Common myeloid progenitor, CD34-positive (primary cell): ENCODE measurements around the gene PNLIPRP2. TPM values are rescaled to one million over a fixed set of nuclear protein-coding genes. Genes with fewer than 3 reads are reported as not detected.

Experiments
- CTCF ChIA-PET: fragments of 350-600 bp; sonication (Branson Sonifier 250); formaldehyde crosslinking; loops from one replicate; lab custom pipeline; 2021; ENCODE audit warnings: antibody characterized with exemption; lab: Charles Lee
- POLR2A ChIA-PET: fragments of 350-600 bp; sonication (Branson Sonifier 250); formaldehyde crosslinking; loops from one replicate; lab custom pipeline; 2021; ENCODE audit warnings: antibody characterized with exemption; lab: Charles Lee
- DNase-seq, 3 donors: peaks; one replicate each; pipeline versions ENCODE4 v3.0.0 to v3.0.0-alpha.2; 2013
- H3K27ac ChIP-seq, 2 experiments: 1 replicate in 1 of 2; 2 replicates in 1 of 2; pipeline ENCODE4 v1.7.0; 2013; ENCODE audit warnings: inconsistent platforms in 2 of 2, low read length in 2 of 2, mild to moderate bottlenecking in 2 of 2, low read depth in 1 of 2, moderate library complexity in 1 of 2; ENCODE audit not compliant: severe bottlenecking in 2 of 2, insufficient read depth in 1 of 2, poor library complexity in 1 of 2
- H3K27me3 ChIP-seq, 5 experiments: replicated peaks in 2 of 5; 1 replicate in 3 of 5; 2 replicates in 2 of 5; pipeline versions ENCODE4 v1.6.1 to v1.7.0; 2013; ENCODE audit warnings: low read length in 4 of 5, mild to moderate bottlenecking in 2 of 5, moderate library complexity in 2 of 5, inconsistent platforms in 1 of 5; ENCODE audit not compliant: insufficient read depth in 5 of 5, control insufficient read depth in 4 of 5
- H3K36me3 ChIP-seq, 4 experiments: 1 replicate in 2 of 4; 2 replicates in 2 of 4; pipeline versions ENCODE4 v1.6.1 to v1.7.0; 2013; ENCODE audit warnings: low read length in 3 of 4, control low read depth in 1 of 4, mild to moderate bottlenecking in 1 of 4; ENCODE audit not compliant: control insufficient read depth in 4 of 4, insufficient read depth in 4 of 4
- H3K4me1 ChIP-seq, 4 experiments: 1 replicate in 3 of 4; 2 replicates in 1 of 4; pipeline versions ENCODE4 v1.6.1 to v1.7.1; 2013; ENCODE audit warnings: low read length in 3 of 4, mild to moderate bottlenecking in 3 of 4, control low read depth in 1 of 4, inconsistent platforms in 1 of 4, moderate library complexity in 1 of 4; ENCODE audit not compliant: control insufficient read depth in 4 of 4, insufficient read depth in 4 of 4; ENCODE audit errors: control extremely low read depth in 1 of 4
- H3K4me3 ChIP-seq, 7 experiments: 1 replicate in 4 of 7; 2 replicates in 3 of 7; pipeline versions ENCODE4 v1.5.1 to v1.7.0; 2013; ENCODE audit warnings: mild to moderate bottlenecking in 7 of 7, low read length in 6 of 7, moderate library complexity in 6 of 7, inconsistent platforms in 2 of 7, low read depth in 2 of 7, control low read depth in 1 of 7; ENCODE audit not compliant: insufficient read depth in 4 of 7, control insufficient read depth in 1 of 7; ENCODE audit errors: extremely low read depth in 1 of 7
- H3K9me3 ChIP-seq, 5 experiments: 1 replicate in 4 of 5; 2 replicates in 1 of 5; pipeline versions ENCODE4 v1.6.1 to v1.7.1; 2013; ENCODE audit warnings: low read length in 4 of 5, mild to moderate bottlenecking in 2 of 5, inconsistent platforms in 1 of 5, low read depth in 1 of 5, moderate library complexity in 1 of 5; ENCODE audit not compliant: control insufficient read depth in 4 of 5, insufficient read depth in 2 of 5; ENCODE audit errors: control extremely low read depth in 1 of 5
- WGBS: methylation state at CpG from one replicate; pipeline ENCODE4 v1.1.5; 2013; ENCODE audit not compliant: insufficient coverage; 5-methylcytosine and 5-hydroxymethylcytosine counted together
- polyA plus RNA-seq: library from polyadenylated mRNA; unstranded; fragments of 120-200 nt; gene quantifications from one replicate; pipeline ENCODE4 v1.2.1, GENCODE V29; 2013

The PNLIPRP2 gene
- polyA plus RNA-seq = not detected

DNA sequence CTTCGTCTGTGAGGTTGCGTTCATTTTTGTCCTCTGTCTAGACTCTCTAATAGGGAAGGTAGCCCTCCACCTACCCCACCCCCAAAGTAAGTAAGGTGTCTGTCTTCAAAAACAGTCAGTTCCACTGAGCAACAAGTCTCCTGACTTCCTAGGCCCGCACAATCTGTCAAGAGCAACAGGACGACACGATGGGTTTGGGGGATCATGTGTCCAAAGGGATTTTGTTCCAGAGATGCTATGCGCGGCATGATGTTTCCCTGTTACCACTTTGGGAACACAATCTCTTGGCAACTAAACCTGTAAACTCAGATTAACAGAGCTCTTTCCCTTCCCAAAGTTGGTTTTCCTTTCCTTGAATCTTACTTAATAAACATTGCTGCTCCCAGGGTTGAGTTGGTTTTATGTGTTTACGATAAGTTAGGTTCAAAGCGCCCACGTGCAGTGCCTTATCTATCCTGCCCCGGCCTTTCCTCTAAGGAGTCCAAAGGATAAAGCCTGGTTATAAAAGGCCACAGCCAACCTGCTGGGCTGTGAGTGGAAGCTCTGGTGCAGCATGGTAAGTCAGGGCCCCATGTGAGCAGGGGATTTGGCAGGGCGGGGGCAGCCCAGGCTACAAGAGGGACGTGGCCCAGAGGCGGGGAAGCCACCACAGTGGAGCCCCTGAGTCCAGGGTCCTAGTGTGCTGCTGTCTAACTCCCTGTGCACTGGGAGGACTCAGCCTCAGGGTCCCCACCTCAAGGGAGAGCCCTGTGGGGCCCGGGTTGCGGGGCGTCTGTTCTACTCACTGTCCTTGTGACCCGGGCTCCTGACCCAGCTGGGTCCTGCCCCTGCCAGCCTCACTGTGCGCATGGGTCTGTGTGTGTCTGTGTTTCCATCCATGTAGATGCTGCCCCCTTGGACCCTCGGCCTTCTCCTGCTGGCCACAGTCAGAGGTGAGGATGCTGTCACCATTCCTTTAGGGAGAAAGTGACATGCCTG is at the start of gene PNLIPRP2:
Gene PNLIPRP2 (plus strand): TSS at position 531 of the 978 bp plus-strand sequence.
- WGBS = 97% methylated on average over 17 of the region's 20 CpGs
- no peaks in the 10 kb centered on the region for H3K9me3 ChIP-seq
- no peak within 1 kb of the TSS for H3K4me3 ChIP-seq
- peaks cover 0 to 8% (median 0%) of the 10 kb centered on the region in 5 experiments for H3K27me3 ChIP-seq
- H3K36me3 ChIP-seq = no peaks in the 10 kb centered on the region
- CTCF ChIA-PET = no interaction called here
- H3K4me1 ChIP-seq = no peaks in the 10 kb centered on the region
- H3K27ac ChIP-seq = no peak within 1 kb of the TSS
- no peak for DNase-seq
- POLR2A ChIA-PET = no interaction called here

DNA sequence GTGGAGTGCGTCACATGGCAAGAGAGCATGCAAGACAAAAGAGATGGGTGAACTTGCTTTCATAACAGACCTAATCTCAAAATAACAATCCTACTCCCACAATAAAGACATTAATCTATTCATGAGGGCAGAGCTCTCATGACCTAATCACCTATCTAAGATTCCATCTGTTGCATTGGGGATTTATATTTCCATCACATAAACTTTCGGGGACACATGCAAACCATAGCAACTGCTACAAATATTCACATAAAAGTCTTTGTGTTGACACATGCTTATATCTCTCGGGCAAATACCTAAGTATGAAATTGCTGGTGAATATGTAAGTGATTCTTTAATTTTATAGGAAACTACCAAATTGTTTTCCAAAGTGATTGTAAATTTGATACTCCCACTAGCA is 46.0 kb upstream of the PNLIPRP2 start:
- no peak for DNase-seq
- Histone ChIP-seq H3K27ac (no peak overlapping the region), H3K9me3 (no peaks in the 10 kb centered on the region), H3K27me3 (peaks cover 0 to 3% (median 0%) of the 10 kb centered on the region in 5 experiments), H3K4me3 (no peak overlapping the region), H3K36me3 (no peaks in the 10 kb centered on the region), H3K4me1 (no peaks in the 10 kb centered on the region)
- ChIA-PET CTCF (no interaction called here), POLR2A (no interaction called here)
- WGBS = 100% methylated on average over 1 of the region's 3 CpGs

DNA sequence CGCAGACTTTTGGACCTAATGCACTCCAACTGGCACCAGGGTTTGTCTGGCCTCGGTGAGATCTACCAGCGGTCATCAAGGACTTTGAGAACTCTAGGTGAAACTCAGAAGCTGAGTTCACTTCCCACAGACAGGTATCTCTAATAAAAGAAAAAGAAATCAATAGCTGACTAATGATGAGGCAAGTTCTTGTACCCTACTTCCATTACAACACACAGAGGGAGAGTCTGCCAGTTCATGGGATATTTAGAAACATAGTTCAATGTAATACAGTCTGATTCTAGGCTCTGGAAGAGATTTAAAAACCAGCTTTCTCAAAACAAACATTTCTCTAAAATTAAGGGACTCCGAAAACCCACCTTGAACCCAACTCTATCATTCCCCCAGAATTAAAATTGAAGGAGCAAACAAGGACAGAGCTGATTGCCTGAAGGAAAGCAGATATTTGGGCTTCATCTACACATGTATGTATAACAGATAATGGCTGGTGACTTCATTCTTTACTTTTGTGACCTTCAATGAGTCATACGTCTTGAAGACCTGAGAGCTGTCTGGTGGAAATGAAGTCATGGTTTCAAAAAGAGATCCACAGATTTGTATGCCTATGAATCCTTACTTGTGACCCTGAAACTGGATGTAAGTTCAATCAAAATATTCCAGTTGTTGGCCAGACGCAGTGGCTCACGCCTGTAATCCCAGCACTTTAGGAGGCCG is 32.7 kb upstream of the PNLIPRP2 start:
- Histone ChIP-seq H3K4me1 (no peaks in the 10 kb centered on the region), H3K4me3 (no peak overlapping the region), H3K27ac (no peak overlapping the region), H3K9me3 (no peaks in the 10 kb centered on the region), H3K27me3 (no peaks in the 10 kb centered on the region), H3K36me3 (no peaks in the 10 kb centered on the region)
- POLR2A ChIA-PET = no interaction called here
- DNase-seq = no peak
- WGBS = 95% methylated on average over 5 of the region's 8 CpGs
- CTCF ChIA-PET = no interaction called here

DNA sequence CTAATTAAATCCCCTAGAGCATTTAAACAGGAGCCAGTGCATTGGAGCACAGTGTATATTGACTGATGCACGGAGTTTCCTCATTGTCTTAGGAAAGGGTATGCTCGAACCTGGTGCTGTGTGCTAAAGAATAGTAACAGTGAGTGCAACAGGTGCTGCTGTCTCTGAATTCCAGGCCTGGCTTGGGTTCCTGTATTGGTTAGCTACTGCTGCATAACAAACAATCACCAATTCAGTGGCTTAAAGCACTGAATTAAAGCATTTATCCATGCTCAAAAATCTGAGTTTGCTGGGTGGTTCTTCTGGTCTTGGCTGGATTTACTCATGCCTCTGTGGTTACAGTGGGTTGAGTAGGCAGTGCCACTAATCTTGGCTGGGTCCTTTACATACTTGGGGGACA is 31.8 kb upstream of the PNLIPRP2 start:
- Histone ChIP-seq H3K9me3 (no peaks in the 10 kb centered on the region), H3K27ac (no peak overlapping the region), H3K27me3 (no peaks in the 10 kb centered on the region), H3K4me1 (no peaks in the 10 kb centered on the region), H3K36me3 (no peaks in the 10 kb centered on the region), H3K4me3 (no peak overlapping the region)
- DNase-seq = no peak
- WGBS = no CpG with 5 or more reads among the region's 2 CpGs
- ChIA-PET POLR2A (no interaction called here), CTCF (no interaction called here)

DNA sequence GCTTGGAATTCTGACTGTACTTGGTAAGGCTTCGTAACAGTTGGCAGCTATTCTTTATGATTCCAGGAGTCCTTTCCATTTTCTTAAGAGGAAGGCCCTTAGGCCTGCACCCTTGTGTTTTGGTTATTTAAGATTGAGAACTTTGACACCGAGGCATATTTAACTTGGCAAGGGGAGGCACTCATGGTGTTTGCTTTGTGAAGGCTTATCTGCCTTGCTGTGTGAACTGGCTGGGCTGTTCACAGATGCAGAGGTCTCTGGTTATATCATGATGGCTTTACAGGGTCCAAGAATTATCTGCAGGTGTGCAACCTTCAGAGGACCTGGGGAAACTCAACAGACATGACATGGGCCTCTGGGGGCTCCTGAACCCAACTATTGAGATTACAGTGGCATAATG is 30.8 kb upstream of the PNLIPRP2 start:
- Histone ChIP-seq H3K27ac (no peak overlapping the region), H3K27me3 (no peaks in the 10 kb centered on the region), H3K36me3 (no peaks in the 10 kb centered on the region), H3K9me3 (no peaks in the 10 kb centered on the region), H3K4me3 (no peak overlapping the region), H3K4me1 (no peaks in the 10 kb centered on the region)
- ChIA-PET CTCF (no interaction called here), POLR2A (interaction anchor here (0.5 kb wide), 1 partner anchor 345 kb away, joined by 5 read pairs; no protein-coding TSS in a partner anchor)
- no peak for DNase-seq
- WGBS = 100% methylated on average over 2 of the region's 2 CpGs

DNA sequence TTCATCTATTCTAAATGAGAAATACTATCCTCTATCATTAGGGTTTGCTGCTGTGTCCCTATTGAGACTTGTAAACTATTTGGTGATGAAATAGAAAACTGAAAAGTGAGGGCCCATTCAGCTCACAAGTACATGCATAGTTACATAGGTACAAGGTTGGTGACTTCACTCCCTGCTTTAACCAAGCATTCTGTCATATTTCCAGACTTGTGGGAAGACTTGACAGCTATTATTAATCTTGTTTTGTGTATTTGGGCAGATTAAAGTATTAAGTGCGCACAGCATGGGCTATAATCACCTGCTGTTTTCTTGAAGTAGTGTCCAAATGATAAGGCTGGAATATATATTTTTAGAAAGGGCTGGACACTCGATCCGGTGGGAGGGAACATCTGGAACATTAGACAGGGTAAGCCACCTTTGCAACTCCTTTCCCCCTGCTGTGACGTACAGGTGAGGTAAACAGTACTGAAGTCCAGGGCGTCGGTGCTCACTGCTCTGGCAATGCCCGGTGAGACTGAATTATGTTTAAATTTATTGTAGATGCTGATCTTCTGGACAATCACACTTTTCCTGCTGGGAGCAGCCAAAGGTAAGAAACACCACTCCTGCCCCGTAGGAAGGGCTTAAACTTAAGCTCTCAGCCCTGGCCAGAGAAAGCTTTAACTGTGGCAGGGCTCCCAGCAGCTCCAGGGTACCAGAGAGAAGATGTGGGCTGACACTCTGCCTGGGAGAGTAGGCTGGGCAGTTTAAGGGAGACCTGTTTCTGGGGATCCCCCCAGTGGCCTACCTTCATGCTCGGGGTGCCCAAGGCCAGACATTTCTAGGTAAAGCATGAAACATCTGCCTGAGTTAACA is 29.9 kb upstream of the PNLIPRP2 start, which contains the start of gene PNLIPRP1:
Gene PNLIPRP1 (plus strand): TSS at position 370 of the 855 bp plus-strand sequence. CDS start 171 bp downstream, at position 541.
- Histone ChIP-seq H3K4me1 (no peaks in the 10 kb centered on the region), H3K9me3 (no peaks in the 10 kb centered on the region), H3K27ac (no peak within 1 kb of the TSS), H3K4me3 (no peak within 1 kb of the TSS), H3K36me3 (no peaks in the 10 kb centered on the region), H3K27me3 (no peaks in the 10 kb centered on the region)
- DNase-seq = no peak
- 97% methylated on average over 6 of the region's 9 CpGs for WGBS
- CTCF ChIA-PET = no interaction called here
- POLR2A ChIA-PET = no interaction called here
